Measurements from ENCODE around the gene KLHL18. TPM values are rescaled to one million over a fixed set of nuclear protein-coding genes. Genes with fewer than 3 reads are reported as not detected.

KLHL18 gene
- total RNA-seq, 1 experiment from 2014 or later = 28.6 TPM

DNA sequence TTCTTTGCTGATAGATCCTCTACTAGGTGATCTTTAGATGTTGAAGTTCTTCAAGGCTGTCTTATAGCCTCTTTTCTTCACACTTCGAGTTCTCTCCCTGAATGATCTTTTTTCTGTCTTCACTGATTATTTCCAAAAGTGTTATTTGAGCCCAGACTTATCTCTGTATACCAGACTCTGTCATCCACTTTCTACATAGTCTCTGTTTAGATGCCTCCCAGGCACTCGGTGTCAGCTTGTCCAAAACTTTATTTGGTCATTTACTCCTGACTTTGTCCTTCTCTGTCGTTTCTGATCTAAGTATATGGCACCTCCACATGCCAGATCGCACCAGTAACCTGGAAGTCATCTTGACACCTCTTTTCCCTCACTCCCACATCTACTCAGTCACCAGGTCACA is 27.6 kb downstream of the KLHL18 start:
- Histone ChIP-seq H3F3A (ENCODE audit: low read length, unreplicated experiment) (no peaks in the 10 kb centered on the region), H3K4me2 (ENCODE audit: low read length) (no peak overlapping the region), H3K79me2 (ENCODE audit: low read length) (peaks cover 29% of the 10 kb centered on the region), H3K27me3 (ENCODE audit: low read length) (no peaks in the 10 kb centered on the region), H3K27ac (ENCODE audit: low read length) (no peak overlapping the region), H3K4me3 (ENCODE audit: low read length) (no peak overlapping the region), H2AFZ (ENCODE audit: low read length) (no peak overlapping the region), H3K9me3 (ENCODE audit: low read length) (no peaks in the 10 kb centered on the region), H3K4me1 (ENCODE audit: insufficient read depth, low read length) (no peaks in the 10 kb centered on the region), H3K9me2 (replicated peaks; ENCODE audit: low read length) (no peaks in the 10 kb centered on the region), H4K20me1 (ENCODE audit: low read length) (no peaks in the 10 kb centered on the region), H3K9ac (ENCODE audit: low read length) (no peak overlapping the region), H3K36me3 (ENCODE audit: low read depth, low read length) (peaks cover 4% of the 10 kb centered on the region)
- TF ChIP-seq, protein P1, sequence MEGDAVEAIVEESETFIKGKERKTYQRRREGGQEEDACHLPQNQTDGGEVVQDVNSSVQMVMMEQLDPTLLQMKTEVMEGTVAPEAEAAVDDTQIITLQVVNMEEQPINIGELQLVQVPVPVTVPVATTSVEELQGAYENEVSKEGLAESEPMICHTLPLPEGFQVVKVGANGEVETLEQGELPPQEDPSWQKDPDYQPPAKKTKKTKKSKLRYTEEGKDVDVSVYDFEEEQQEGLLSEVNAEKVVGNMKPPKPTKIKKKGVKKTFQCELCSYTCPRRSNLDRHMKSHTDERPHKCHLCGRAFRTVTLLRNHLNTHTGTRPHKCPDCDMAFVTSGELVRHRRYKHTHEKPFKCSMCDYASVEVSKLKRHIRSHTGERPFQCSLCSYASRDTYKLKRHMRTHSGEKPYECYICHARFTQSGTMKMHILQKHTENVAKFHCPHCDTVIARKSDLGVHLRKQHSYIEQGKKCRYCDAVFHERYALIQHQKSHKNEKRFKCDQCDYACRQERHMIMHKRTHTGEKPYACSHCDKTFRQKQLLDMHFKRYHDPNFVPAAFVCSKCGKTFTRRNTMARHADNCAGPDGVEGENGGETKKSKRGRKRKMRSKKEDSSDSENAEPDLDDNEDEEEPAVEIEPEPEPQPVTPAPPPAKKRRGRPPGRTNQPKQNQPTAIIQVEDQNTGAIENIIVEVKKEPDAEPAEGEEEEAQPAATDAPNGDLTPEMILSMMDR (conservative IDR thresholded peaks at IDR 0.05; ENCODE audit: low read depth, low read length) = no peak
- no peak for TF ChIP-seq EZH2phosphoT487 (IDR thresholded peaks at IDR 0.05; ENCODE audit: borderline replicate concordance, low read length)
- TF ChIP-seq EZH2 (IDR thresholded peaks at IDR 0.05; ENCODE audit: low read length, unreplicated experiment) = no peak
- no peak for DNase-seq
- BruUV-seq (replicated peaks) = no TSS peak
- CTCF ChIA-PET = no interaction called here
- no peak for ATAC-seq
- intact Hi-C loops (cut with micrococcal nuclease) = no loop called here
- POLR2A ChIA-PET (ENCODE audit: unreplicated experiment) = no interaction called here

DNA sequence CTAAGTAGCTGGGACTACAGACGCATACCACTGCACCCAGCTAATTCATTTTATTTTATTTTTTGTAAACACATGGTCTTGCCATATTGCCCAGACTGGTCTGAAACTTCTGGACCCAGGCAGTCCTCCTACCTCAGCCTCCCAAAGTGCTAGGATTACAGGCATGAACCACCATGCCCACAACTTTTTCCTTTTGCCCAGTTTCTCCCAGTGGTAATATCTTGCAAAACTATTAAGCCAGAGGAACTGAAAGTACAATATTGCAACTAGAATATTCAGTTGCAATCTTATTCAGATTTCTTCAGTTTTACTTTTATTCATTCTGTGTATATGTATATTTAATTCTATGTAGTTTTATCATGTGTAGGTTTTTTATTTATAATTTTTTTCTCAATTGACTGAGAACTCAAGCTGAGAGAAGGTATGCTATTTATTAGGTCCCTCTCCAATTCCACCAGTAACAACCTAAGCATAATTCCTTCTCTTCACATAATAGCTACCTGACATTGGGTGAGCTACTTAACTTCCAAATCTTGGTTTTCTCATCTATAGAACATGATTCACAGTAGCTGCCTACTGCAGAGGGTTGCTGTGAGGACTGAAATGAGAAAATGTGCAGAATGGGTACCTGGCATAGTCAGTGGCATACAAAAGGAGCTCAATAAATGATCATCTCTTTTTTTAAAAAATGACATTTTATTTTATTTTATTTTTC is 30.8 kb downstream of the KLHL18 start:
- H3K9ac ChIP-seq (ENCODE audit: low read length) = no peak overlapping the region
- H4K20me1 ChIP-seq (ENCODE audit: low read length) = 0 out of 2 replicates have a peak, but pooled peaks cover 4% of the 10 kb centered on the region
- H2AFZ ChIP-seq (ENCODE audit: low read length) = no peak overlapping the region
- no peaks in the 10 kb centered on the region for H3K27me3 ChIP-seq (ENCODE audit: low read length)
- intact Hi-C loops (cut with micrococcal nuclease) = no loop called here
- H3K79me2 ChIP-seq (ENCODE audit: low read length) = peaks cover 12% of the 10 kb centered on the region; the same call in 1 of the 2 replicates
- no peak overlapping the region for H3K4me2 ChIP-seq (ENCODE audit: low read length)
- no peaks in the 10 kb centered on the region for H3K9me2 ChIP-seq (replicated peaks; ENCODE audit: low read length)
- TF ChIP-seq EZH2 (IDR thresholded peaks at IDR 0.05; ENCODE audit: low read length, unreplicated experiment) = no peak
- TF ChIP-seq, protein P1 (conservative IDR thresholded peaks at IDR 0.05; ENCODE audit: low read depth, low read length) = no peak
- TF ChIP-seq EZH2phosphoT487 (IDR thresholded peaks at IDR 0.05; ENCODE audit: borderline replicate concordance, low read length) = no peak
- ATAC-seq = no peak
- no peak for DNase-seq
- BruUV-seq (replicated peaks) = no TSS peak
- no peaks in the 10 kb centered on the region for H3K9me3 ChIP-seq (ENCODE audit: low read length)
- no peak overlapping the region for H3K4me3 ChIP-seq (ENCODE audit: low read length)
- POLR2A ChIA-PET (ENCODE audit: unreplicated experiment) = interaction anchor here (0.5 kb wide), 1 partner anchor 43 kb away, joined by 3 read pairs; no protein-coding TSS in a partner anchor
- no peak overlapping the region for H3K27ac ChIP-seq (ENCODE audit: low read length)
- no peaks in the 10 kb centered on the region for H3F3A ChIP-seq (ENCODE audit: low read length, unreplicated experiment)
- no peaks in the 10 kb centered on the region for H3K36me3 ChIP-seq (ENCODE audit: low read depth, low read length)
- 0 out of 2 replicates have a peak, but pooled peaks cover 3% of the 10 kb centered on the region for H3K4me1 ChIP-seq (ENCODE audit: insufficient read depth, low read length)
- CTCF ChIA-PET = no interaction called here

Measured in PC-3 (cell line).